ENCODE data around the gene NFKB1.

DNA sequence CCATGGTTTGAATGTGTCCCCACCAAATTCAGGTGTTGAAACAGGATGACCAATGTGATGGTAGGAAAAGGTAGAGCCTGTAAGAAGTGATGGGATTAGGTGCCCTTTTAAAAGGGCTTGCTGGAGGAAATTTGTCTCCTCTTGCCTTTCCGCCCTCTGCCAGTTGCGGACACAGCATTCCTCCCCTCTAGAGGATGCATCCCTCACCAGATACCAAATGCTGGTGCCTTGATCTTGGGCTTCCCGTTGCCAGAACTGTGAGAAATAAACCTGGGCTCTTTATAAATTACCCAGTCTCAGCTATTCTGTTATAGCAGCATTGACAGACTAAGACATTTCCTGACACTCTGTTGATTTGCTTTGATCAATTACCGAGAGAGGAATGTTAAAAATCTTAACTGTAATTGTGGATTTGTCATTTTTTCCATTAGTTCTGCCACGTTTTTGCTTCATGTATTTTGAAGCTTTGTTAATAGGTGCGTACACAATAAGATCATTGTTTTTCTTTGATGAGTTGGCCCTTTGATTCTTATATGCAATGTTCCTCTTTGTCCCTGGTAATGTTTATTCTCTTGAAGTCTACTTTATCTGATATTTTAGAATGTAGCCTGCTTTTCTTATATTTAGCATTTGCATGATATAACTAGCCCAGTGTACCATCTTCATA, 13.3 kb downstream of the NFKB1 start:
- TF ChIP-seq, protein P1, sequence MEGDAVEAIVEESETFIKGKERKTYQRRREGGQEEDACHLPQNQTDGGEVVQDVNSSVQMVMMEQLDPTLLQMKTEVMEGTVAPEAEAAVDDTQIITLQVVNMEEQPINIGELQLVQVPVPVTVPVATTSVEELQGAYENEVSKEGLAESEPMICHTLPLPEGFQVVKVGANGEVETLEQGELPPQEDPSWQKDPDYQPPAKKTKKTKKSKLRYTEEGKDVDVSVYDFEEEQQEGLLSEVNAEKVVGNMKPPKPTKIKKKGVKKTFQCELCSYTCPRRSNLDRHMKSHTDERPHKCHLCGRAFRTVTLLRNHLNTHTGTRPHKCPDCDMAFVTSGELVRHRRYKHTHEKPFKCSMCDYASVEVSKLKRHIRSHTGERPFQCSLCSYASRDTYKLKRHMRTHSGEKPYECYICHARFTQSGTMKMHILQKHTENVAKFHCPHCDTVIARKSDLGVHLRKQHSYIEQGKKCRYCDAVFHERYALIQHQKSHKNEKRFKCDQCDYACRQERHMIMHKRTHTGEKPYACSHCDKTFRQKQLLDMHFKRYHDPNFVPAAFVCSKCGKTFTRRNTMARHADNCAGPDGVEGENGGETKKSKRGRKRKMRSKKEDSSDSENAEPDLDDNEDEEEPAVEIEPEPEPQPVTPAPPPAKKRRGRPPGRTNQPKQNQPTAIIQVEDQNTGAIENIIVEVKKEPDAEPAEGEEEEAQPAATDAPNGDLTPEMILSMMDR (IDR thresholded peaks at IDR 0.05) = no peak
- no peak for TF ChIP-seq EZH2 (IDR thresholded peaks at IDR 0.05; ENCODE audit: borderline replicate concordance, insufficient read depth, low read depth, low read length, poor library complexity, severe bottlenecking)

Measured in B cell (primary cell).